GM19193 (cell line): ENCODE results near the gene ZNF823.

Experiments
- POLR2A ChIP-seq: IDR thresholded peaks from 4 replicates; pipeline ENCODE4 v1.6.1; 2011; ENCODE audit not compliant: insufficient read depth, insufficient read length; ENCODE audit errors: extremely low read depth

Gene ZNF823

GRCh38 chr19:11738746-11739620 is at the start of gene ZNF823:
TSS of gene ZNF823 (minus strand) at chr19:11738946. CDS start at chr19:11738819, 127 bp downstream.
- TF ChIP-seq POLR2A = peak; percentile 60

GRCh38 chr19:11787536-11787935 is 48.8 kb upstream of the ZNF823 start:
- TF ChIP-seq POLR2A = no peak

- TF ChIP-seq POLR2A = no peak
Observed at GRCh38 chr19:11784356-11784755, 45.6 kb upstream of the ZNF823 start.

- TF ChIP-seq POLR2A = no peak
Observed at GRCh38 chr19:11783767-11784166, 45.0 kb upstream of the ZNF823 start.

GRCh38 chr19:11781295-11782057 is 42.7 kb upstream of the ZNF823 start:
- no peak for TF ChIP-seq POLR2A

GRCh38 chr19:11780431-11781020 is 41.8 kb upstream of the ZNF823 start:
- TF ChIP-seq POLR2A = no peak

- no peak for TF ChIP-seq POLR2A
Observed at GRCh38 chr19:11769995-11770394, 31.2 kb upstream of the ZNF823 start.

GRCh38 chr19:11767633-11768133 is 28.9 kb upstream of the ZNF823 start:
- peak; percentile 59 for TF ChIP-seq POLR2A

GRCh38 chr19:11766597-11767591 is 28.1 kb upstream of the ZNF823 start, which contains the start of gene ZNF441:
TSS of gene ZNF441 (plus strand) at chr19:11767000. CDS start at chr19:11767194, 194 bp downstream.
- peak; percentile 81 for TF ChIP-seq POLR2A

- TF ChIP-seq POLR2A = no peak
Observed at GRCh38 chr19:11763611-11764010, 24.9 kb upstream of the ZNF823 start.

- no peak for TF ChIP-seq POLR2A
Observed at GRCh38 chr19:11763117-11763516, 24.4 kb upstream of the ZNF823 start.

- TF ChIP-seq POLR2A = no peak
Observed at GRCh38 chr19:11759805-11760204, 21.1 kb upstream of the ZNF823 start.

- no peak for TF ChIP-seq POLR2A
Observed at GRCh38 chr19:11756965-11757364, 18.2 kb upstream of the ZNF823 start.

GRCh38 chr19:11754663-11755062 is 15.9 kb upstream of the ZNF823 start:
- no peak for TF ChIP-seq POLR2A

- no peak for TF ChIP-seq POLR2A
Observed at GRCh38 chr19:11752244-11752736, 13.5 kb upstream of the ZNF823 start.

GRCh38 chr19:11749751-11750150 is 11.0 kb upstream of the ZNF823 start:
- no peak for TF ChIP-seq POLR2A
